Choroid plexus epithelial cell (primary cell): ENCODE results near the gene RWDD1.
A peak's percentile ranks its signal among the peaks of the same experiment; 100 is the strongest.

Experiments used
- DNase-seq: peaks from one replicate; pipeline ENCODE4 v3.0.0-alpha.2; 2010; ENCODE audit warnings: low read depth
- H3K4me3 ChIP-seq: 2 replicates; pipeline ENCODE4 v1.5.1; 2011; ENCODE audit warnings: low read depth, mild to moderate bottlenecking, control low read depth, low read length, moderate library complexity
- TF ChIP-seq, protein P1 (sequence below): conservative IDR thresholded peaks from 2 replicates; pipeline ENCODE4 v1.5.1; 2011; ENCODE audit warnings: low read depth, mild to moderate bottlenecking, control low read depth, inconsistent platforms, low read length, moderate library complexity

Gene RWDD1

DNA sequence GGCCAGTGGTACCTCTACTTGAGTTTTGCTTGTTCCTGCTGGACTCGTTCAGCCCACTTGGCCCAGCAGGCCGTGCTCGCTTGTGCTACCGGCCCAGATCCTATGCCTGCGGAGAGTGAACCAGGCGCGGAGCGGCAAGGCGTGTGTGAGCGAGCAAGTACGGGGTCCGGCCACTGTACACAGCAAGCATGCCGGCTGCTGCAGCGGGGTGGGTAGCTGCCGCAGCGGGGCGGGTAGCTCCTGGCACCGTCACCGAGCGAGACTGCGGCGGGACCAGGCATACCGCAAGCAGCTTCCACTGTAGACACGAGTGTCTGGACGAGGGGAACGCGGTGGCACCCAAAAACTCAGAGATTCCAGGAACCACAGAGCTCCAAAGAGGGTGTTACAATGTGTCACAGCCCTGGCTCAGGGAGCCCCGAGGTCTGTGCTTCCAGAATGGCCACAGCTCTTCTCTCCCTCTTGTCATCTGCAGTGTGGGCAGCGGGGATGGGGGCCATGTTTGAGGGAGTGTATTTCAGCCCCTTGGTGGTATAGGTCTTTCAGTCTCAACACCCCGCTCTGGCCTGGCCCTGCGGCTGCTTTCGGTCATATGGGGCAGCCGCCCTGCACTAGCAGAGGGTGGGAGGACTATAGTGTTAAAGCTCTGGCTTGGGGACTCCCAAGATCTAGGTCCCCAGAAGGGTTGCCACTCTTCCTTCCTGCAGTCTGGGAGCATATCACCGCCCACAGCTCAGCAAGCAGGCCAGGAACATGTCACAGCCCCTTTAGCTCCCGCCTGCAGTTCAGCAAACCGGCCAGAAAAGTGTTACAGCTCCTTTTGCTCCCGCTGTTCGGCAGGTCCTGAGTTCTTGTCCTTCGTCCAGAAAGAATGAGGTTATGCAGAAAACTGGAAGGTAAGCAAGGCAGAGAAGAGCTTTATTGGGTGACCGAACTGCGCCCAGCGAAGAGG lies 6.1 kb upstream of the RWDD1 start:
- no peak for DNase-seq
- TF ChIP-seq, protein P1, sequence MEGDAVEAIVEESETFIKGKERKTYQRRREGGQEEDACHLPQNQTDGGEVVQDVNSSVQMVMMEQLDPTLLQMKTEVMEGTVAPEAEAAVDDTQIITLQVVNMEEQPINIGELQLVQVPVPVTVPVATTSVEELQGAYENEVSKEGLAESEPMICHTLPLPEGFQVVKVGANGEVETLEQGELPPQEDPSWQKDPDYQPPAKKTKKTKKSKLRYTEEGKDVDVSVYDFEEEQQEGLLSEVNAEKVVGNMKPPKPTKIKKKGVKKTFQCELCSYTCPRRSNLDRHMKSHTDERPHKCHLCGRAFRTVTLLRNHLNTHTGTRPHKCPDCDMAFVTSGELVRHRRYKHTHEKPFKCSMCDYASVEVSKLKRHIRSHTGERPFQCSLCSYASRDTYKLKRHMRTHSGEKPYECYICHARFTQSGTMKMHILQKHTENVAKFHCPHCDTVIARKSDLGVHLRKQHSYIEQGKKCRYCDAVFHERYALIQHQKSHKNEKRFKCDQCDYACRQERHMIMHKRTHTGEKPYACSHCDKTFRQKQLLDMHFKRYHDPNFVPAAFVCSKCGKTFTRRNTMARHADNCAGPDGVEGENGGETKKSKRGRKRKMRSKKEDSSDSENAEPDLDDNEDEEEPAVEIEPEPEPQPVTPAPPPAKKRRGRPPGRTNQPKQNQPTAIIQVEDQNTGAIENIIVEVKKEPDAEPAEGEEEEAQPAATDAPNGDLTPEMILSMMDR = no peak
- peak overlapping the region; percentile 51 for H3K4me3 ChIP-seq

- no peak overlapping the region for H3K4me3 ChIP-seq
- DNase-seq = no peak
- TF ChIP-seq, protein P1 = no peak
Observed at GRCh38 chr6:116568111-116568510, 3.2 kb upstream of the RWDD1 start.

- no peak for DNase-seq
- H3K4me3 ChIP-seq = no peak overlapping the region
- TF ChIP-seq, protein P1 = no peak
Observed at GRCh38 chr6:116568821-116569755, 2.2 kb upstream of the RWDD1 start.

DNA sequence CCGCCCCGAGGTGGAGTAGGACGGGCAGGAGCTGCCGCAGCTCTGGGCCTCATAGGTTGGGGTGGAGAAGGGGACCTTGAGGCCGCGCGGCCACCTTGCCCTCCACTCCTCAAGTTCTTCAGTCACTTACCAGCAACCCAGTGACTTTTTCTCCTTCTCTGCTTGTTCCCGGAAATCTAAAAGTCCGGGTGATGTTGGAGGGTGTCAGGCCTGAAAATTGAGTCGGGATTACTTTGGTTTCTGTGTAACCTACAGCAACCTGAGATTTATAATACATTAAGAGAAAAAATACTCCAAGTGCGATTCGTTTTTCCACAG lies 338 bp downstream of the RWDD1 start:
- H3K4me3 ChIP-seq = peak overlapping the region; percentile 98
- TF ChIP-seq, protein P1 = no peak
- DNase-seq = no peak

GRCh38 chr6:116572162-116572561 lies 858 bp downstream of the RWDD1 start:
- TF ChIP-seq, protein P1 = no peak
- H3K4me3 ChIP-seq = peak overlapping the region; percentile 98
- peak; percentile 61 for DNase-seq

DNA sequence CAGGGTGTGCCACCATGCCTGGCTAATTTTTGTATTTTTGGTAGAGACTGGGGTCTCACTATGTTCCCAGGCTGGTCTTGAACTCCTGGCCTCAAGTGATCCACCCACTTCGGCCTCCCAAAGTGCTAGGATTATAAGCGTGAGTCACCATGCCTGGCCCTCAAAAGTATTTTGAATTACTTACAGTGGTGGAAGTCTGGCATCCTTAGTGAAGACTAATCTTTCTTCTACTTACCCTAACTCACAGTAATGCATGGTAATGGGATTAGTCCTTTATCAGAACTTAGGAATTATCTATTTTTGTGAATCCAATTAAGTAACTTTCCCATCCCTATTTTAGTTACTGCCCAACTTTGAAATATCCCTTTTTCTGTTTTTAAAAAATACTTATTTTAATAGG lies 3.9 kb downstream of the RWDD1 start:
- no peak overlapping the region for H3K4me3 ChIP-seq
- DNase-seq = no peak
- TF ChIP-seq, protein P1 = no peak
